ENCODE measurements around the gene CADPS2. TPM values are rescaled to one million over a fixed set of nuclear protein-coding genes. Genes with fewer than 3 reads are reported as not detected.
"Not testable (repeated sequence)": the region's sequence is repeated elsewhere in the genome, so short reads cannot be mapped to it uniquely, and the experiment has no call there.

Gene CADPS2
- total RNA-seq, 1 experiment from 2014 or later = 16.6 TPM

GRCh38 chr7:122679269-122679709 is 207.0 kb downstream of the CADPS2 start:
- H3K36me3 ChIP-seq; DNase-seq (ENCODE audit: low read depth in 1 of 2, low spot score in 2 of 2); H3K4me1 ChIP-seq (replicated peaks); H3K27ac ChIP-seq; H3K4me3 ChIP-seq; H3K9me3 ChIP-seq (replicated peaks); H3K27me3 ChIP-seq (replicated peaks): not testable (repeated sequence)

GRCh38 chr7:122677149-122677548 is 209.1 kb downstream of the CADPS2 start:
- no peaks in the 10 kb centered on the region for H3K27me3 ChIP-seq (replicated peaks)

DNA sequence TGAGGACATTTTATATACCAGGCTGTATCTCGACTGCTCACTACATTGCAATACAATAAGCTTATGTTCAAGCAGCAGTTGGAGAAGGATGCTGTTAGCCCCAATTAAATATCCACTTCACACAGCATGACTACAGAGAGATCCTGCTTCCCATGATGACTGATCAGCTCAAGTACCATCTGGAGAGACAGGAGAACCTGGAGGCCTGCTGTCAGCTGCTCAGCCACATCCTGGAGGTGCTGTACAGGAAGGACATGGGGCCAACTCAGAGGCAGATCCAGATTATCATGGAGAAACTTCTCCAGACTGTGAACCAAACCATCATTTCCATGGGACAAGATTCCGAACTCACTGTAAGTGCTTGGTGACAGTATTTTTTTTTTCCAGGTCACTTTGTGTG is 209.8 kb downstream of the CADPS2 start:
- Histone ChIP-seq H3K4me3 (no peak overlapping the region), H3K9me3 (replicated peaks) (no peaks in the 10 kb centered on the region), H3K36me3 (no peaks in the 10 kb centered on the region), H3K4me1 (replicated peaks) (no peaks in the 10 kb centered on the region), H3K27me3 (replicated peaks) (no peaks in the 10 kb centered on the region), H3K27ac (no peak overlapping the region)
- no peak for DNase-seq (ENCODE audit: low read depth in 1 of 2, low spot score in 2 of 2)

More at GRCh38 chr7:122677149-122677548, 209.1 kb downstream of the CADPS2 start:
- no peaks in the 10 kb centered on the region for H3K4me1 ChIP-seq (replicated peaks)
- H3K9me3 ChIP-seq (replicated peaks) = no peaks in the 10 kb centered on the region
- no peaks in the 10 kb centered on the region for H3K36me3 ChIP-seq
- DNase-seq (ENCODE audit: low read depth in 1 of 2, low spot score in 2 of 2) = no peak
- H3K4me3 ChIP-seq = no peak overlapping the region
- H3K27ac ChIP-seq = no peak overlapping the region

DNA sequence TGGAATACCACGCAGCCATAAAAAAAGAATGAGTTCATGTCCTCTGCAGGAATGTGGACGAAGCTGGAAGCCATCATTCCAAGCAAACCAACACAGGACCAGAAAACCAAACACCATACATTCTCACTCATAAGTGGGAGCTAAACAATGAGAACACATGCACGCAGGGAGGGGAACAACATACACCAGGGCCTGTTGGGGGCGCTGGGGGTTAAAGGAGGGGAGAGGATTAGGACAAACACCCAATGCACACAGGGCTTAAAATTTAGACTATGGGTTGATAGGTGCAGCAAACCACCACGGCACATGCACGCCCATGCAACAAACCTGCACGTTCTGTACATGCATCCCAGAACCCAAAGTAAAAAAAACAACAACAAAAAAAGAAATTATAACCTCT is 210.6 kb downstream of the CADPS2 start:
- H3K9me3 ChIP-seq (replicated peaks) = no peaks in the 10 kb centered on the region
- H3K27me3 ChIP-seq (replicated peaks) = no peaks in the 10 kb centered on the region
- no peaks in the 10 kb centered on the region for H3K4me1 ChIP-seq (replicated peaks)
- no peak overlapping the region for H3K4me3 ChIP-seq
- no peaks in the 10 kb centered on the region for H3K36me3 ChIP-seq
- H3K27ac ChIP-seq = no peak overlapping the region
- DNase-seq (ENCODE audit: low read depth in 1 of 2, low spot score in 2 of 2) = no peak

GRCh38 chr7:122675011-122675410 is 211.2 kb downstream of the CADPS2 start:
- DNase-seq (ENCODE audit: low read depth in 1 of 2, low spot score in 2 of 2) = no peak

GRCh38 chr7:122674502-122674901 is 211.8 kb downstream of the CADPS2 start:
- DNase-seq (ENCODE audit: low read depth in 1 of 2, low spot score in 2 of 2) = no peak
- Histone ChIP-seq H3K27me3 (replicated peaks) (no peaks in the 10 kb centered on the region), H3K36me3 (no peaks in the 10 kb centered on the region), H3K9me3 (replicated peaks) (no peaks in the 10 kb centered on the region), H3K27ac (no peak overlapping the region), H3K4me1 (replicated peaks) (no peaks in the 10 kb centered on the region), H3K4me3 (no peak overlapping the region)

More at GRCh38 chr7:122675011-122675410, 211.2 kb downstream of the CADPS2 start:
- Histone ChIP-seq H3K27ac (no peak overlapping the region), H3K4me1 (replicated peaks) (no peaks in the 10 kb centered on the region), H3K36me3 (no peaks in the 10 kb centered on the region), H3K9me3 (replicated peaks) (no peaks in the 10 kb centered on the region), H3K27me3 (replicated peaks) (no peaks in the 10 kb centered on the region), H3K4me3 (no peak overlapping the region)

GRCh38 chr7:122673951-122674350 is 212.3 kb downstream of the CADPS2 start:
- Histone ChIP-seq H3K4me3 (no peak overlapping the region), H3K4me1 (replicated peaks) (no peaks in the 10 kb centered on the region), H3K9me3 (replicated peaks) (no peaks in the 10 kb centered on the region), H3K27me3 (replicated peaks) (no peaks in the 10 kb centered on the region), H3K27ac (no peak overlapping the region), H3K36me3 (no peaks in the 10 kb centered on the region)
- DNase-seq (ENCODE audit: low read depth in 1 of 2, low spot score in 2 of 2) = no peak

- no peaks in the 10 kb centered on the region for H3K36me3 ChIP-seq
- H3K9me3 ChIP-seq (replicated peaks) = no peaks in the 10 kb centered on the region
- no peaks in the 10 kb centered on the region for H3K27me3 ChIP-seq (replicated peaks)
- no peak overlapping the region for H3K4me3 ChIP-seq
- no peaks in the 10 kb centered on the region for H3K4me1 ChIP-seq (replicated peaks)
- DNase-seq (ENCODE audit: low read depth in 1 of 2, low spot score in 2 of 2) = no peak
- no peak overlapping the region for H3K27ac ChIP-seq
Measured at GRCh38 chr7:122672536-122672935, 213.7 kb downstream of the CADPS2 start.

DNA sequence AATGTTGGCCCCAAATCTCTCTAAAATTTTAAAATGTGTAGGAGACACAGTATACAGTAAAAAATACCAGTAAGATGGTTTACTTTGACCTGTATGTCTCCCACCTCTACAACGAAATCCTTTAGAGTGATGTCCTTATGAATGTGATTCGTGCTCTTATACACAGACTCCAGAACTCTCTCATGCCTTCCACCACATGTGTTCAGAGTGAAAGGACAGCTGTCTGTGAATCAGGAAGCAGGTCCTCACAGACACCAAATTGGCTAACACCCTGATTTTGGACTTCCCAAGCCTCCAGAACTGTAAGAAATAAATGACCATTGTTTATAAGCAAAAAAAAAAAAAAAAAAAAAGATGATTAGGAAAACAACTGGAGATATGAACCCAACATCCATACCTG is 222.5 kb downstream of the CADPS2 start:
- H3K27me3 ChIP-seq (replicated peaks) = no peaks in the 10 kb centered on the region
- H3K4me1 ChIP-seq (replicated peaks) = no peaks in the 10 kb centered on the region
- no peak overlapping the region for H3K4me3 ChIP-seq
- no peaks in the 10 kb centered on the region for H3K36me3 ChIP-seq
- H3K27ac ChIP-seq = no peak overlapping the region
- DNase-seq (ENCODE audit: low read depth in 1 of 2, low spot score in 2 of 2) = no peak
- no peaks in the 10 kb centered on the region for H3K9me3 ChIP-seq (replicated peaks)

DNA sequence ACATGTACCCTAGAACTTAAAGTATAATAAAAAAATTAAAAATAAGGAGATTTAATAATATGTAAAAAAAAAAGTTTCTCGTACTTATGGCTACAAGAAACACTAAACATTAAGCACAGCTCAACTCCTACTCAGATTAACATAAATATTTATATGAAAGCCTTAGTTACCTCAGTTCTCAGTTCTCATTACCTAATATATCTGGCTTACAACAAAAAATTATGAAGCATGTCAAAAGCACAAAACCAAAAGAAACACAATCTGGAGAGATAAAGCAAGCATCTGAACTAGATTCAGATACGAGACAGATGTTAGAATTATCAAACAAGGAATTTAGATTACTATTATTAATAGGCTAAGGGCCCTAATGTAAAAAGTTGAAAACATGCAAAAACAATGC is 227.4 kb downstream of the CADPS2 start:
- Histone ChIP-seq H3K27me3 (replicated peaks) (no peaks in the 10 kb centered on the region), H3K27ac (no peak overlapping the region), H3K36me3 (no peaks in the 10 kb centered on the region), H3K9me3 (replicated peaks) (no peaks in the 10 kb centered on the region; the same call in 1 of the 2 replicates), H3K4me3 (no peak overlapping the region), H3K4me1 (replicated peaks) (no peaks in the 10 kb centered on the region)
- DNase-seq (ENCODE audit: low read depth in 1 of 2, low spot score in 2 of 2) = no peak

DNA sequence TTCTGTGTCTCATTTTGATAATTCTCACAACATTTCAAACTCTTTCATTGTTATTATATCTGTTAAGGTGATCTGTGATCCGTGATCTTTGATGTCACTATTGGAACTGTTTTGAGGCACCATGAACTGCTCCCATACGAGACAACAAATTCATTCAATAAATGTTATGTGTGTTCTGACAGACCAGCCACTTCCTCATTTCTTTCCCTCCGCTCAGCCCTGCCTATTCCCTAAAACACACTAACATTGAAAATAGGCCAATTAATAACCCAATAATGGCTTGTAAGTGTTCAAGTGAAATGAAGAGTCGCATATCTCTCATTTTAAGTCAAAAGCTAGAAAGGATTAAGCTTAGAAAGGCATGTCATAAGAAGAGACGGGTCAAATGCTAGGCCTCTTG is 232.6 kb downstream of the CADPS2 start:
- H3K27me3 ChIP-seq (replicated peaks) = no peaks in the 10 kb centered on the region
- H3K4me1 ChIP-seq (replicated peaks) = no peaks in the 10 kb centered on the region
- H3K4me3 ChIP-seq = no peak overlapping the region
- no peak overlapping the region for H3K27ac ChIP-seq
- no peak for DNase-seq (ENCODE audit: low read depth in 1 of 2, low spot score in 2 of 2)
- H3K36me3 ChIP-seq = no peaks in the 10 kb centered on the region
- no peaks in the 10 kb centered on the region; the same call in 1 of the 2 replicates for H3K9me3 ChIP-seq (replicated peaks)

GRCh38 chr7:122652876-122653275 is 233.4 kb downstream of the CADPS2 start:
- Histone ChIP-seq H3K9me3 (replicated peaks) (no peaks in the 10 kb centered on the region; the same call in 1 of the 2 replicates), H3K27me3 (replicated peaks) (no peaks in the 10 kb centered on the region; the same call in 1 of the 2 replicates), H3K4me3 (no peak overlapping the region), H3K4me1 (replicated peaks) (no peaks in the 10 kb centered on the region), H3K27ac (no peak overlapping the region), H3K36me3 (no peaks in the 10 kb centered on the region)
- DNase-seq (ENCODE audit: low read depth in 1 of 2, low spot score in 2 of 2) = no peak

- no peaks in the 10 kb centered on the region; the same call in 1 of the 2 replicates for H3K9me3 ChIP-seq (replicated peaks)
- no peak overlapping the region for H3K27ac ChIP-seq
- H3K27me3 ChIP-seq (replicated peaks) = no peaks in the 10 kb centered on the region; the same call in 1 of the 2 replicates
- no peaks in the 10 kb centered on the region for H3K36me3 ChIP-seq
- H3K4me3 ChIP-seq = no peak overlapping the region
- no peaks in the 10 kb centered on the region for H3K4me1 ChIP-seq (replicated peaks)
- DNase-seq (ENCODE audit: low read depth in 1 of 2, low spot score in 2 of 2) = no peak
Measured at GRCh38 chr7:122651451-122651850, 234.8 kb downstream of the CADPS2 start.

DNA sequence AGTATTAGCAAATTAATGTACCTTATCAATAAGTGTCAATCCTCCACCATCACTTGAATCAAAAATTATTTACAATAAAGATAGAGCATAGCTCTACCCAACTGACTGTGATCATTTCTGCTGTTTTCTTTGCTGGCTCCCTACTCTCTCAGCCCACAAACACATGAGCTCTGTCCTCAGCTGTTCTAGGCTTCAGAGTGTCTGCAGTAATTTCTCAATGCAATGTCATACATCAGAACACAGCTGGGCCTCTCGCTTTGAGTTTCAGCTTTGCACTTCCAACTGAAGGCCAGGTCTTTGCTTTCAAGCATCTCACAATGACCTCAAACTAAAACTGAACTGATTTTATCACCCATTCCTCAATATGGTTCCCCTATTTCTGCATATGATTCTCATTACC is 243.0 kb downstream of the CADPS2 start:
- H3K4me1 ChIP-seq (replicated peaks) = no peaks in the 10 kb centered on the region
- H3K27me3 ChIP-seq (replicated peaks) = no peaks in the 10 kb centered on the region; the same call in 1 of the 2 replicates
- H3K9me3 ChIP-seq (replicated peaks) = no peaks in the 10 kb centered on the region
- H3K4me3 ChIP-seq = no peak overlapping the region
- H3K27ac ChIP-seq = no peak overlapping the region
- no peak for DNase-seq (ENCODE audit: low read depth in 1 of 2, low spot score in 2 of 2)
- no peaks in the 10 kb centered on the region for H3K36me3 ChIP-seq

DNA sequence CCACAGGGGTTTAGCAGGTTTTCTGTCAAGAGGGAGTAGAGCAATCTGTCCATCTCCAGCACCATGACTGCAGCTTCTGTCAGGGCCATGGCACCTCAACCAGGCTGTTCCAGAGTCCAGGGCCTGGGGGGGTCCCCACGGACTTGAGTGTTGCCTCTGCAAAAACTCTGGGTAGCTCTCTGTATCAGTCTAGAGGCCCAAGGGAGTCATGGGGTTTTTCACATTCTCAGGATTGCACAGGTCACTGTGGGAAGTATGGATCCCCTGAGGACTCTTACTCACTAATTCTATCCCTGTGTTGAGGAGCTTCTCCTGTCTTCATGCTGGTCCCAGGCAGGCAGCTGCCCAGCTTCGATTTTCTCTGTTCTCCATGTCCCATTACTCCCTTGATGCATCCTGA is 247.8 kb downstream of the CADPS2 start:
- 0 out of 2 replicates have a peak, but pooled peaks cover 3% of the 10 kb centered on the region for H3K9me3 ChIP-seq (replicated peaks)
- no peaks in the 10 kb centered on the region for H3K4me1 ChIP-seq (replicated peaks)
- H3K4me3 ChIP-seq = no peak overlapping the region
- H3K27ac ChIP-seq = no peak overlapping the region
- H3K27me3 ChIP-seq (replicated peaks) = no peaks in the 10 kb centered on the region
- no peak for DNase-seq (ENCODE audit: low read depth in 1 of 2, low spot score in 2 of 2)
- H3K36me3 ChIP-seq = no peaks in the 10 kb centered on the region

Data from SJSA1 (cell line).